Activated naive CD8-positive, alpha-beta T cell treated with anti-CD3 and anti-CD28 coated beads for 36 hours (primary cell): ENCODE measurements around the gene TMEM202. TPM values are rescaled to one million over a fixed set of nuclear protein-coding genes. Genes with fewer than 3 reads are reported as not detected.
"Not testable (repeated sequence)": the region's sequence is repeated elsewhere in the genome, so short reads cannot be mapped to it uniquely, and the experiment has no call there.

Experiments
- DNase-seq: peaks from one replicate; pipeline ENCODE4 v3.0.0; 2021
- H3K27ac Mint-ChIP-seq: one replicate; pipeline ENCODE4 v1.8.0; 2022; ENCODE audit warnings: mild to moderate bottlenecking, moderate library complexity, mixed read lengths
- H3K27me3 Mint-ChIP-seq: one replicate; pipeline ENCODE4 v1.8.0; 2022; ENCODE audit warnings: mild to moderate bottlenecking, mixed read lengths
- H3K36me3 Mint-ChIP-seq: one replicate; pipeline ENCODE4 v1.8.0; 2021; ENCODE audit warnings: mild to moderate bottlenecking, mixed read lengths
- H3K4me1 Mint-ChIP-seq: one replicate; pipeline ENCODE4 v1.8.0; 2021; ENCODE audit warnings: mixed read lengths
- H3K4me3 Mint-ChIP-seq: one replicate; pipeline ENCODE4 v1.8.0; 2022; ENCODE audit warnings: mild to moderate bottlenecking, moderate library complexity, mixed read lengths
- H3K9me3 Mint-ChIP-seq: one replicate; pipeline ENCODE4 v1.8.0; 2022; ENCODE audit warnings: mixed read lengths
- total RNA-seq, 2 experiments: library from RNA; stranded (reverse); gene quantifications; one replicate each; pipeline ENCODE4 v1.2.3, GENCODE V29; 2021

Gene TMEM202
- total RNA-seq, 2 experiments from 2014 or later, result not detected

- H3K4me1 Mint-ChIP-seq, result peaks cover 19% of the 10 kb centered on the region
- peaks cover 4% of the 10 kb centered on the region for H3K36me3 Mint-ChIP-seq
- no peak overlapping the region for H3K27ac Mint-ChIP-seq
- no peak for DNase-seq
- H3K27me3 Mint-ChIP-seq, result peaks cover 6% of the 10 kb centered on the region
- H3K4me3 Mint-ChIP-seq, result no peak overlapping the region
- H3K9me3 Mint-ChIP-seq, result no peaks in the 10 kb centered on the region
Measured at GRCh38 chr15:72379856-72380430, 18.2 kb upstream of the TMEM202 start.

- peaks cover 12% of the 10 kb centered on the region for H3K4me1 Mint-ChIP-seq
- H3K4me3 Mint-ChIP-seq, result no peak overlapping the region
- DNase-seq, result no peak
- no peaks in the 10 kb centered on the region for H3K9me3 Mint-ChIP-seq
- H3K27ac Mint-ChIP-seq, result no peak overlapping the region
- peaks cover 1% of the 10 kb centered on the region for H3K36me3 Mint-ChIP-seq
- peaks cover 3% of the 10 kb centered on the region for H3K27me3 Mint-ChIP-seq
Measured at GRCh38 chr15:72380743-72381142, 17.4 kb upstream of the TMEM202 start.

- no peak overlapping the region for H3K27ac Mint-ChIP-seq
- no peaks in the 10 kb centered on the region for H3K36me3 Mint-ChIP-seq
- no peak overlapping the region for H3K4me3 Mint-ChIP-seq
- DNase-seq, result no peak
- no peaks in the 10 kb centered on the region for H3K9me3 Mint-ChIP-seq
- H3K4me1 Mint-ChIP-seq, result peaks cover 3% of the 10 kb centered on the region
- H3K27me3 Mint-ChIP-seq, result no peaks in the 10 kb centered on the region
Measured at GRCh38 chr15:72382146-72382545, 16.0 kb upstream of the TMEM202 start.

- Mint-ChIP-seq H3K9me3 (no peaks in the 10 kb centered on the region), H3K4me1 (no peaks in the 10 kb centered on the region), H3K27me3 (no peaks in the 10 kb centered on the region), H3K27ac (no peak overlapping the region), H3K36me3 (no peaks in the 10 kb centered on the region), H3K4me3 (no peak overlapping the region)
- DNase-seq, result no peak
Measured at GRCh38 chr15:72387741-72388140, 10.4 kb upstream of the TMEM202 start.

GRCh38 chr15:72389231-72389630 is 8.9 kb upstream of the TMEM202 start:
- H3K4me1 Mint-ChIP-seq, result no peaks in the 10 kb centered on the region
- no peak overlapping the region for H3K27ac Mint-ChIP-seq
- H3K4me3 Mint-ChIP-seq, result no peak overlapping the region

GRCh38 chr15:72396331-72396730 is 1.8 kb upstream of the TMEM202 start:
- not testable (repeated sequence) for H3K4me3 Mint-ChIP-seq, H3K36me3 Mint-ChIP-seq, DNase-seq

More at GRCh38 chr15:72389231-72389630, 8.9 kb upstream of the TMEM202 start:
- no peaks in the 10 kb centered on the region for H3K36me3 Mint-ChIP-seq
- H3K9me3 Mint-ChIP-seq, result no peaks in the 10 kb centered on the region
- DNase-seq, result no peak
- no peaks in the 10 kb centered on the region for H3K27me3 Mint-ChIP-seq

GRCh38 chr15:72398648-72399047 is 543 bp downstream of the TMEM202 start:
- Mint-ChIP-seq H3K4me3 (no peak overlapping the region), H3K36me3 (no peaks in the 10 kb centered on the region), H3K4me1 (no peaks in the 10 kb centered on the region), H3K27ac (no peak overlapping the region), H3K27me3 (peaks cover 6% of the 10 kb centered on the region), H3K9me3 (no peaks in the 10 kb centered on the region)
- DNase-seq, result no peak

More at GRCh38 chr15:72396331-72396730, 1.8 kb upstream of the TMEM202 start:
- not testable (repeated sequence) for H3K9me3 Mint-ChIP-seq, H3K27me3 Mint-ChIP-seq, H3K27ac Mint-ChIP-seq, H3K4me1 Mint-ChIP-seq

- Mint-ChIP-seq H3K9me3 (no peaks in the 10 kb centered on the region), H3K4me1 (no peaks in the 10 kb centered on the region), H3K27ac (no peak overlapping the region), H3K36me3 (no peaks in the 10 kb centered on the region), H3K4me3 (no peak overlapping the region), H3K27me3 (peaks cover 26% of the 10 kb centered on the region)
- no peak for DNase-seq
Measured at GRCh38 chr15:72402726-72403125, 4.6 kb downstream of the TMEM202 start.

- no peak overlapping the region for H3K4me3 Mint-ChIP-seq
- no peaks in the 10 kb centered on the region for H3K4me1 Mint-ChIP-seq
- no peak for DNase-seq
- H3K36me3 Mint-ChIP-seq, result no peaks in the 10 kb centered on the region
- H3K27me3 Mint-ChIP-seq, result peaks cover 29% of the 10 kb centered on the region
- no peaks in the 10 kb centered on the region for H3K9me3 Mint-ChIP-seq
- H3K27ac Mint-ChIP-seq, result no peak overlapping the region
Measured at GRCh38 chr15:72404356-72404755, 6.3 kb downstream of the TMEM202 start.

GRCh38 chr15:72404841-72405240 is 6.7 kb downstream of the TMEM202 start:
- Mint-ChIP-seq H3K4me3 (no peak overlapping the region), H3K27ac (no peak overlapping the region), H3K4me1 (no peaks in the 10 kb centered on the region), H3K9me3 (no peaks in the 10 kb centered on the region), H3K27me3 (peaks cover 33% of the 10 kb centered on the region), H3K36me3 (no peaks in the 10 kb centered on the region)
- no peak for DNase-seq

GRCh38 chr15:72406936-72407335 is 8.8 kb downstream of the TMEM202 start:
- DNase-seq, result no peak
- Mint-ChIP-seq H3K4me3 (no peak overlapping the region), H3K27ac (no peak overlapping the region), H3K27me3 (peaks cover 33% of the 10 kb centered on the region), H3K36me3 (no peaks in the 10 kb centered on the region), H3K4me1 (no peaks in the 10 kb centered on the region), H3K9me3 (peaks cover 1% of the 10 kb centered on the region)

- Mint-ChIP-seq H3K27me3 (peaks cover 10% of the 10 kb centered on the region), H3K4me3 (no peak overlapping the region), H3K4me1 (no peaks in the 10 kb centered on the region), H3K27ac (no peak overlapping the region), H3K36me3 (no peaks in the 10 kb centered on the region), H3K9me3 (peaks cover 4% of the 10 kb centered on the region)
- no peak for DNase-seq
Measured at GRCh38 chr15:72411111-72411510, 13.0 kb downstream of the TMEM202 start.

- Mint-ChIP-seq H3K27ac (no peak overlapping the region), H3K4me1 (no peaks in the 10 kb centered on the region), H3K4me3 (no peak overlapping the region), H3K9me3 (peaks cover 4% of the 10 kb centered on the region), H3K36me3 (no peaks in the 10 kb centered on the region), H3K27me3 (peaks cover 10% of the 10 kb centered on the region)
- DNase-seq, result no peak
Measured at GRCh38 chr15:72411544-72411943, 13.4 kb downstream of the TMEM202 start.

GRCh38 chr15:72413337-72413736 is 15.2 kb downstream of the TMEM202 start:
- not testable (repeated sequence) for DNase-seq

GRCh38 chr15:72415304-72415703 is 17.2 kb downstream of the TMEM202 start:
- no peaks in the 10 kb centered on the region for H3K4me1 Mint-ChIP-seq
- no peak overlapping the region for H3K27ac Mint-ChIP-seq
- H3K36me3 Mint-ChIP-seq, result no peaks in the 10 kb centered on the region

More at GRCh38 chr15:72413337-72413736, 15.2 kb downstream of the TMEM202 start:
- not testable (repeated sequence) for H3K27me3 Mint-ChIP-seq, H3K4me3 Mint-ChIP-seq, H3K4me1 Mint-ChIP-seq, H3K9me3 Mint-ChIP-seq, H3K36me3 Mint-ChIP-seq, H3K27ac Mint-ChIP-seq

GRCh38 chr15:72419768-72420167 is 21.7 kb downstream of the TMEM202 start:
- not testable (repeated sequence) for H3K9me3 Mint-ChIP-seq, DNase-seq, H3K27ac Mint-ChIP-seq, H3K27me3 Mint-ChIP-seq, H3K36me3 Mint-ChIP-seq, H3K4me3 Mint-ChIP-seq, H3K4me1 Mint-ChIP-seq

More at GRCh38 chr15:72415304-72415703, 17.2 kb downstream of the TMEM202 start:
- Mint-ChIP-seq H3K9me3 (peaks cover 4% of the 10 kb centered on the region), H3K27me3 (no peaks in the 10 kb centered on the region), H3K4me3 (no peak overlapping the region)
- DNase-seq, result no peak
